Brain pericyte (primary cell): Measurements from ENCODE around the gene MRPS22.
"Not testable (repeated sequence)": the region's sequence is repeated elsewhere in the genome, so short reads cannot be mapped to it uniquely, and the experiment has no call there.

Source experiments
- DNase-seq: peaks from one replicate; pipeline ENCODE4 v3.0.0-alpha.2; 2012; ENCODE audit warnings: low read depth, low spot score

MRPS22 gene

DNA sequence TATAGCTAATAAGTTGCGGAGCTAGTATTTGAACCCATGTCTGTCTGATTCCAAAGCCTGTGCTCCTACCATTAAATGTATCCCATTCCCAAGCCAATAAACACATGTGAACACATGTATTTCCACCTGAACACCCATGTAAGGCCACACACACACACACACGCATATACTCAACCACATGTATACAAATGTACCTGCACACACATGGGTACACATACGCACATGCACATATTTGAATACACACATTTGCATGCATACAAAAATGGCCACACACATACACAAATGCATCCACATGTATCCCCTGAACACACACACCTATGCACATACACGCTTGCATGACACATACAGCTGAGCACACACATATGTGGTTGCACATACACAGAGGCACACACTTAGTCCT lies 5.4 kb upstream of the MRPS22 start:
- DNase-seq = no peak

DNA sequence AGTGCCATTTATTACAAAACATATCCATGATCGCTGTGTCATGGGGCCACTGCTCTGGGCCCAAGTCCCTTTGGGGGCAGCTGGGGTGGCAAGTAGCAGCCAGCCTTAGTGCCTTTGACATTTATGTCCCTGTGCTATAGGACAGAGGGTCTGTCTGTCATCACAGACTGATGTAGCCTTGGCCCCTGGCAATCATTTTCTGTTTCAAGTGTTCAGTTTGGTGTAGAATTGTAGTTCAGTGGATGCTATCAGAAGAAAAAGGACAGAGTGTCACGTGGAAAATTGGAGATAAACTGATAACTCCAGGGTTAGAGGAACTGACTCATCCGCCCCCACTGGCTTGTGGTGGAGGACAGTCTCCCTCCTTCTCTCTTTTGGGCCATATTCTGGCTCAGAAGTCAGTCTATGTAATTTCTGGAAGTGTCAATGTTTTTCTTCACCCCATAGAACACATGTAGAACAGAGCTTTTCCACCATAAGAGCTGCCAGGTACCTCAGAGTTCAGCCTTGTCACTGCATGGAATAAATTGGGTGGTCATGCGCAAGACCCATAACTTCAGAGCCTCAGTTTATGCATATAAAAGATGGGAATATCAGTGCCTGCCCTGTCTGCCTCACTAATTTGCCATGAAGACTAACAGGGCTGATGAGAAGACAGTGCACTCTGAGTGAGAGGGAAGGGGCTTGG lies 4.5 kb upstream of the MRPS22 start:
- DNase-seq = no peak

DNA sequence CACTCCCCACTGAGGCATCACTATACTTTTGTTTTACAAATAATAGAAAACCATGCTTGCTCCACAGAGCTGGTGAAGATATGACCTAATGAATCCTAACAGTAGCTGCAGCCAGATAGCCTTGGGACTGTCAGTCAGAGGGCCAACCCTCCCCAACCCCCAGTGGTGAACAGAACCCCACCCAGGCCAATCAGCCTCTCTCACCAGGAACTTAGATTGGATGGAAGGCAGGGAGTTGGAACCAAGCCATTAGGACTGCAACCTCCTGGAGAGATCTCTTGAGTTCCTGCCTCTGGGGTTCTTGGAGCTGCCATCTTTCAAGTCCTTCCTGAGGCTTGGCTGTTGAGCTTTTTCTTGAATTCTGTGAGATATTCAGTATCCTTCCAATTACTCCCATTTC lies 3.0 kb upstream of the MRPS22 start:
- no peak for DNase-seq

DNA sequence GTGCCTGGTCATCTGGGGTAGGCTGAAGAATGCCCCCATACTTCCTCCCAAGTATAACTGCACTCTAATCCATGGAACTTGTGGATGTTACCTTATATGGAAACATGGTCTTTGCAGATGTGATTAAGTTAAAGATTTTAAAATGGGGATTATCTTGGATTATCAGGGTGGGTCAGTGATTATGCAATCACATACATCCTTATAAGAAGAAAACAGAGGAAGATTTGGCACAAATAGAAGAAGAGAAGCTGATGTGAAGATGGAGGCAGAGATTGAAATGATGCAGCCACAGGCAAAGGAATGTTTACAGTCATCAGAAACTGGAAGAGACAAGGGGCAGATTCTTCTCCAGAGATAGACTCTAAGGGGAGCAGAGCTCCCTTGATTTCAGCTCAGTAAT lies 1.8 kb upstream of the MRPS22 start:
- no peak for DNase-seq

DNA sequence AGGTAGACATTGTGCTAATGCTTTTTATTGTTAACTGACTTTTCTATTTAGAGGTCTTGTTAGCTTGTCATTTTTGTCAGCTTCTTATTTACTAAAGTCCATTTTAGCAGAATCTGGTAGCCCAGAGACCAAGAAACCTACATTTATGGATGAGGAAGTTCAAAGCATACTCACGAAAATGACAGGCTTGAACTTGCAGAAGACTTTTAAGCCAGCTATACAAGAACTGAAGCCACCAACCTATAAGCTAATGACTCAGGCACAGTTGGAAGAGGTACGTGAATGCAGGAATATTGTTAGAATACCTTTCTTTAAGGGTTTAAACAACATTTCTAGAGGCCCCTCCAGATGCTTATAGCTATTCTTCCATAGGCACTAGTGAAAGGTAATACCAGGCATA lies 3.0 kb downstream of the MRPS22 start:
- DNase-seq = no peak

DNA sequence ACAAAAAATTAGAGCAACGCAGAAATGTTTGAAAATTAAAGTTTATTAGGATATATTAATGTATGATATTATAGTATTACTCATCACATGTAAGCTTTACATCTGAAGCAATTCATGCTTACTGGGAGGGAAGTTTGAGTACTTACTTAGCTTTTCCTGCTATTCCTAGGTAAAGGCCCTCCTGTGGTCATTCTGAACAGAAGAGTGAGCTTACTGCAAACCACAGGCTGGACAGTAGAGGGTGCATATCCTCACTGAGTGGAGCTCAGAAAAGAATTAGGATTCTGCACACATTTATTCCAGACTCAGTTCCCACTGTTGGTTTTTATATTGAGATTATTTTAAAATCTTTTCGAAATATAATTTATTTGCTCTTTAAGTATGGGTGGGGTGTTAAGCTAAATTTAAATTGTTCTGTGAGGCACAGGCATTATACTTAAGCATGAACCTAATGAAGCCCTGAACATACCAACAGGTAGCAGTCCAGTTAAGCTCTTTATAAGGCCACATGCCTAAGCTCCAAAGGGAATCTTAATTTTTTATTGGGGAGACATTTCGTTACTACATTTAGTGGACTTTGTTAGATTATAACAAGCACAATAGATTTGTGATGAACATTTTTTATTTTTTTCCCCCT lies 10.2 kb downstream of the MRPS22 start:
- peak; percentile 10 for DNase-seq

DNA sequence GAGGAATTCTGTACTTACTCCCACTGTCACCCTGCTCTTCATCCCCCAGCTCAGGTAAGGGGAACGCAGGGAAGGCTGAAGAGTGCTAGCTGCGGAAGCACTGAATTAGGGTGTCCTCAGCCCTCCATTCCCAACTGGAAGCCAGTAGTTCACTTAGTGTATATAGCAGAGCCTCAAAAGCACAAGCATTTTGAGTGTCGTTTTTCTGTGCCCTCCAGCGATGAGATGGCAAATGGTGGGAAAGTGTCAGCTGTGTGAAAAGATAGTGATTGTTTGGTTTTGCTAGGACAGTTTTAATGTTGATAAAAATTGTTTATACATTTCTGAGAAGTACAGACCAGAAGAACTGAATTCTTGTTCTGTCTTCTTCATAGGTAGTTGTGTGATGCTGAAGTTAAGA lies 10.8 kb downstream of the MRPS22 start:
- DNase-seq = no peak

DNA sequence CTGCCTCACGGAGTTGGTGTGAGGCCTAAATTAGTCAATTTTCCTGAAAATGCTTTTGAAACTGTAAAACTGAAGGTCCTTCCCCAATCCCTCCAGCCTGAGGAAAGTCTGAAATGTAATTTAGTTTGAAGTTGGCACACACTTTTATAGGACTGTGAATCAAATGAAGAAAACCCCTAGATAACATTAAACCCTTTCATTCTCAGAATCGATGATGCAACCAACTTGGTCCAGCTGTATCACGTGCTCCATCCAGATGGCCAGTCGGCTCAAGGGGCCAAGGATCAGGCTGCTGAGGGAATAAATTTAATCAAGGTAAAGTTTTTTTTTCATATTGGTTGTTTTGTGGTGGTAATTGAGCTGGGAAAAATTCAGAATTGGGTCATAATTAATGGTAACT lies 11.7 kb downstream of the MRPS22 start:
- no peak for DNase-seq

DNA sequence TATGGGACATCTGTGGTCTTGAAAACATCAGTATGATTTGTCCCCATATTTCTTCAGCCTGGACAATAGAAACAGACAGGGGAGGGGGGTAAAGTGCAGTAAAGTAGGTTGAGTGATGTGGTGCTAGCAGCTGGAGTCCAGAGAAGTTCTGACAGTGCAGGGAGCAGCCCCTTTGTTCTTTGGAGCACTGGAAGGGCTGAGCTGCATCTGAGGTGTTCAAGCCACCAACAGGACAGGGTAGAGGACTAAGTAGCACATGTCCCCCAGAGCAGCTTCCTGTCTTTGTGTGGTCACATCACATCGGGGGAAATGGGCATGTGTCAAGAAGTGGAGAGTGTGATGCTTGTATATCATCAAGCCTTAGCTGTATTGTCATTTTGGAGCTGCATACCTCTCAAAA lies 12.1 kb downstream of the MRPS22 start:
- DNase-seq = no peak

DNA sequence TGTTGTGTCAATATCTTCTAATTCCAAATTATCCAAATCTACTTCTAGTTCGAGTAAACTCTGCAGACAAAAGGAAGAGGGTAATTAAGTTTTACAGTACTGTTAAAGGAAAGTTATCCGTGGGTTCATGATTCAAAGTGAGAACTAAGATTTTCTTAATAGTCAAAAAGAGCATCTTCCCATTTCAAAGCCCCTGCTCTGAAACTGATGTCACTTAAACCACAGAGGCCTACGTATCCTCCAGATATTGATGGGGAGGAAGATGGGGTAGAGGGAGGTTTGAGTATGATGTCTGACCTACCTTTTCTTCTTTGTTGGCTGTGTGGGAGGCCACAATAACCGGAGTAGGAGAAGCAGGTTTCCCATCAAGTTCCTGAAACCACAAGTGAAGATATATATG lies 14.1 kb downstream of the MRPS22 start:
- no peak for DNase-seq

DNA sequence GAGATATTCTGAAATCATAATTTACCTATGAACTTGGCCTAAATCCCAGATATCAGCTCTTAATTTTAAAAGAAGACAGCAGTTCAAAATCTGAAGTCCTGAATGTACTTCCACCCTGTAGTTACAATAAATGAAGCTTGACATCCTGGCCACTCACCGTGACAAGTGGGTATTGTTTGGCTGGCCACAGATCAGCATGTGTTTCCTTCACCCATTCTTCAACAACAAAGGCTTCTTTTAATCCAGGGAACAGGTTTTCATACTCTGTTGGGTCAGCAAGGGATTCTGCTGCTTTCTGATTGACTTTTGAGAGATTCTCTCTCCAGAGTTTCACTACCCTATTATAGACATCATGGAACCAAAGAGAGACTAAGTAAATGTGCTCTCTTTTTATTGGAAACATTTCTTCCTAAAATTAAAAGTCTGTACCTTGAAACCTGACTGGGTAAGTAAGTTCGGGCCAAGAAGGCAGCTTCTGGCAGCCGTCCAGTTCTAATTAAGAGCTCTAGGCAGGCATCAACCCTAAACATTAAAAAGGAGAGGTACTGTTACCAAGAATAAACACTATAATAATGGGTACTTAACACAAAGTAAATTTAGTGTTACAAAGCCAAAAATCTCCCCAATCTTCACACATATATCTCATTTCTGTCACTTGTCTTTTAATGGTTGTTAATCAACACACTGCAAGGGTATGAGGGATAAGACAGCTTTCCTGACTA lies 15.2 kb downstream of the MRPS22 start:
- DNase-seq = no peak

DNA sequence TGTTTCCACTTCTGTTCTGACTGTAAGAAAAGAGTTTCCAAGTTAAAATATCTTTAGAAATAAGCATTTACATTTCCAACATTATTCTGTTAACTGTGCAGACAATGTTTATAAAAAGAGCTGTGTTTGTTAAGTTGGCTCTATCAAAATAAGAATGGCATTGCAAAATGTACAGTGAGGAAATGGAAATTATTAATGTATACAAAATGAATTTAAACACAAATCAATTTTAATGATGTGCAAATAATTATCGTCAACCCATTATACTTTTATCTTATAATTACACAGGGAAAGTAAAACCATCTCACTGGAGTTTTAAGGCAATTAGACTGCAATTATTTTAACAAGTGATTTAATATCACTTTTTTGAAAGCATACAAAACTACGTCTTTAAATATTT lies 17.5 kb downstream of the MRPS22 start:
- DNase-seq = no peak

DNA sequence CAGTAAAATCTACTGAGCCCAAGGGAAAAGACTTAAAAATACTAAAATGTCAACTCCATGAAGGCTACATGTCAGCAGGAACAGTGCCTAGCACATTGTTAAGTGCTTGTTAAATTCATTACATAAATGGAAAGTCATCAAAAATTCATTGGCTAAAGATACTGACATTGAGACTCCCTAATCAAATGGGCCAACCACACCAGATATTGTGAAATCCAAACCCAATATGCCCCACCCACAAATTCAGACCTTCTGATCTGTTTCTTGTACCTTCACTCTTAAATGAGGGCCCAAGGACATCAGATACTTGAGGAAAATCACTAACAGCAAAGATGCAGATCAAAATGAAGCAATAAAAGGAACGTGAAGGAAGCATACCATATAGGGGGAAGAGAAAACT lies 20.7 kb downstream of the MRPS22 start:
- no peak for DNase-seq

DNA sequence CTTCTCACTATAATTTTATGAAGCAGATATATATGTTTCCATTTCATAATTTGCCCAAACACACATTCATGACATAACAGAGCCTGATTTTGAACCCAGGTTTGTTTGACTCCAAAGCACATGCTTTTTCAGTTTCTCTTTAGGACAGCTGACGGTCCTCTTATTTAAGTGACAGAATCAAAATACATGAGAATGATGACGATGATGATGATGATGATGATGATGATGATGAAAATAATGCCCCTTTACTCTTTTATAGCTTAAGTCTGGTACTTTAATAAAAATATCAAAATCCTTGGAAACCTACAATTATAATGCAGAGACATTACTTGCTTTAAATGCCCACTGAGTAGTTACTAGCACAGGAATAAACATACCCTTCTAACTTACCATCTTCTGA lies 30.3 kb downstream of the MRPS22 start:
- DNase-seq = no peak

DNA sequence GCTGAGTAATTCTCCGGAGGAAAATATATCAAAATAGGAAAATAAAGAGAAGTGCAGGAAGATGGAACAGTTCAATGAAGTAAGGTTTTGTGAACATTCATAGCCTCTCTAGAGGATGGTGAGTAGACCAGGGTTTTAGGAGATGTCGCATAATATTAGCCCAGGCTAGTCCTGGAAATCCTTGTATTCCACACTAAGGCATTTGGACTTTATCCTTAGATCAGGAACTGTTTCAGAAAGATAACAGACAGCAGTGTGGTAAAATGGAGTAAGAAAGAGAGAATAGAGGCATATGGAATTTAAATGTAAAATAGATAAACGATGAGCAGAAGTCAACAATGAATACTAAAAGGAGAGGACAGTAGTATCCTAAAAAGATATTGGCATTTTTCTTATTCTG lies 33.6 kb downstream of the MRPS22 start:
- no peak for DNase-seq

DNA sequence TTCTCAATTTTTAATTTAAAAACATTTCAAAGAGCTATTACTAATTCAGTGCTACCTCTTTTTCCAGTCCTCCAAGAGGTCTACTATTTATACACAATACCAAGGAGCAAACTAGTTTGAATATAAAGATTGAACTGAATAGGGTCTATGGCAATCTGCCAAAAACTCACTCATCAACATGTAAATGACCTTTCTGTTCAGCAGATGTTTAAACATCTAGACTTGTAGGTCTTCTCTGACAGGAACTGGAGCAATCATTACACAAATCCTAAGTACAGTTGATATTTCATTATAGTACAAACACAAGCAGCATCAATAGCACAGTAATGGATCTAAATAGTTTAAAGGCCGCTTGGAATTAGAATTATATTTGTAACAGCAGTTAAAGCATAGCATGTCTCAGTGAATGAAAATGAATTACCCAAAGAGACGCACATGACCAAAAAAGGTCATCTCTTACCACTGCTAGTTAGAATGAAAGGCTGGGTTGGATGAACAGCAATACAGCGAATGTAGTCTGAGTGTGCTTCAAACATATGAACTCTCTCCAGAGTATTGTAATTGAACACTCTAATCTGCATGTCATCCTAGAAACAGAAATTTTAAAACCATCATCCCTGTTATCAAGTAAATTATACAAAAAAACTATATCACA lies 34.9 kb downstream of the MRPS22 start:
- DNase-seq = no peak

DNA sequence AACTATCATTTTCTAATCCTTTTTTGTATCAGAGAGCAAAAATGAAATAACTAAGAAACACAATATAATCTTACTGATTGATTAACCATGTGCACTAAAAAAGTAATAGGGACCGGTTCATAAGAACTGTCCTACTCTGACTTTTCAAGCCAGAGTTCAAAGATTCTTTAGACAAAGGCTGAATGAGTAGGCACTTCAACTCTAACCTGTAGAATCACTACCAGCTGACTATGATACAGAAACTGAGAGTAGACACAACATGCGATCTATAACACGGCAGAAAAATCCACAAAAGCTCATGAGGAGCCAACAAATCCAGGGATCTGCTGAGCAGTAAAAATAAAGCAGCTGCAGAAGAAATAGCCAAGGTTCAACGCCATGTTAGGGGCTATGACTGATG lies 36.8 kb downstream of the MRPS22 start:
- DNase-seq = no peak

DNA sequence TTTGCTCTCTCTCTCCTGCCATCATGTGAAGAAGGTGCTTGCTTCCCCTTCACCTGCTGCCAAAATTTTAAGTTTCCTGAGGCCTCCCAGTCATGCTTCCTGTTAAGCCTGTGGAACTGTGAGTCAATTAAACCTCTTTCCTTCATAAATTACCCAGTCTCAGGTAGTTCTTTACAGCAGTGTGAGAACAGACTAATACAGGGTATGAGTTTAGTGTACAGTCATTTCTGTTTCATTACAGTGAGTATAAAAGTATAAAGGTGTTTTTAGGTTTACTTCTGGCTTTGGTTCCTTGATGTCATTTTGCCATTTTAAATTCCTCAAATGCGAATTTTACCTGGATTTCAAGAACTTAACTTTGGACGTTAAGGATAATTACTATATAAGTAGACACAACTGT lies 38.5 kb downstream of the MRPS22 start:
- DNase-seq = not testable (repeated sequence)

DNA sequence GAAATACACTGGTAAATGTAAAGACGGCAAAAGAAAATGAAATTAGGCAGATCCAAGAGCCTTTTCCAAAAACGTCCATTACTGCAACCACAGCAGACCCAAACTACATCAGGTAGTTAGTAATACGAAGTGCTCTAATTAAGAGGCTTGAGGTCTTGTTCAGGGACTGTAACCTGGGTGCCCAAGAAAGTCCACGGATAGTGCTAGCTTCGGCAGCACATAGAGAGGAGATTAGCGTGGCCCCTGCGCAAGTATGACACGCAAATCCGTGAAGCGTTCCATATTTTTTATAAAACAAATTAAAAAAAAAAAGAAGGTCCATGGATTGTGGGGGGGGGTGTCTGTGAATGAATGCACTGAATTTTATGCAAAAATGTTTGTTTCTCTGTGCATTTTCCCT lies 44.3 kb downstream of the MRPS22 start:
- DNase-seq = no peak

DNA sequence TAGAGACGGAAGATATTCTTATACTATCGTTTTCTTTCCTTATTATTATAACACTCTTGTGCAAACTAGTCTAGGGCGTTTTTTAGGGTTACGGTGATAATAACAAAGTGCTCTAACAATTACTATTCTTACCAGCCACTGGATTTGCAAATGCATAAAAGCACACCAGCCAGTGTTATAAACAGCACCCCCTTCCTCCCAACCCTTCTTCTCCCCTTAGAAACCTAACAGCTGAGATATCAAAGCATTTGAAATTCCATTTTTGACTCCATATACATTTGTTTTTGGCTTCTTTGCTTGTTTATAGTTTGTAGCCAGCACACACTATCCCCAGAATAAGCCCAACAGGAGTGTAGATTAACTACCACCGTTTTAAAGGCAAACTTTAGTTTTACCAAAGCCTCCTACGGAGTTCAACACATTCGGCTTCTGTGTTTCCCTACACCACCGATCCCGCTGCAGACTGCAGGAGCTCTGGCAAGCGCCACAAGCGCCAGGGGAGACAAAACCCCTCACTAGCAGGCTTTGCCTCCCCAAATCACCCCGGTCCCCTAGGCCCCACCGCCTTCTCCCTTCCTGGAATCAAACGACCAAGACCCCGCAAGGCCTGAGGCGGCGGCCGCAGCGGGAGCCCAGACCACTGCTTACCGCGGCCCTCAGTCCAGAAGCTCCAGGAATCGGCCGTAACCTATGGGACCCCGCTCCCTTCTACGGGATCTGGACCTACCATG lies 45.2 kb downstream of the MRPS22 start:
- peak; percentile 5 for DNase-seq

DNA sequence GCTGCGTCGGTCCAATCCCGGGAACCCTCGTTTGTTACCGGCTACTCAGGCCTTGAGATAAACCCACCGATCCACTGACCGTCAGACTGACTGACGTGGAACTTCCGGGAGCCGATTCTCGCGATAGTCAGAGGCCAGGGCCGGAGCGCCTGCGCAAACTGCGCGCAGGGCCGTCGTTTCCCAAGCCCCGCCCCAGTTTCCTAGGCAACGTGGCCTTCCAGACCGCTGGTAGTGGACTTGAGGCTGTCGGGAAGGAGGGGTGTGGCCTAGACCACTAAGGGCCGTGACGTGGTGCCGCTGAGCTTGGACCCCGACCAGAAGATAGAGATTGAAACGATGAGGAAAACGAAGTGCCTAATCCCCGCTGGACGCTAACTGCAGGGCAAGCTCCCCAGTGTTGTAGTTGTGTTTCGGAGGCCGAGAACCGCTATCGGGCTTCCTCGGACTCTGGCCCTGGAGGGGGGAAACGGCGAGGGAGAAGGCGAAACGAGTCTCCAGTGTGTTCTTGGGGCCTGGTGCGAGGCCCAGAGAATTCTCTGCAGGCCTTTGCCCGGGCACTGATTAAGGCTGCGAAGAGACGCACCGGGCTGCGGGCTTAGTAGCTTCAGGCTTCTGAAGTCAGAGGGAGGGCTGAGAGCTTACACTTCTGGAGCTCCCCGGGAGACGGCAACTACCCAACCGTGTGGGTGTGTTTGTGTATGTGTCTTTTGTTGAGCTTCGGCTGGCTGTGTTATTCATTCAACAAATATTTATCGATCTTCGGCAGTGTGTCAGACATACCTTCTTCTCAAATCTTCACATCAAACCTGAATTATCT lies 45.9 kb downstream of the MRPS22 start, which contains the start of gene COPB2:
COPB2 (minus strand) TSS at position 96 of the 817 bp plus-strand sequence. CDS start 97 bp downstream, outside the sequence.
- peak; percentile 98 for DNase-seq
